ENCODE results near the gene RDH16.
"Not testable (repeated sequence)": the region's sequence is repeated elsewhere in the genome, so short reads cannot be mapped to it uniquely, and the experiment has no call there.

The RDH16 gene

GRCh38 chr12:56954057-56954957 lies 3.1 kb downstream of the RDH16 start:
- Histone ChIP-seq H3K9me3 (ENCODE audit: control insufficient read depth, low read length) (no peaks in the 10 kb centered on the region), H3K36me3 (ENCODE audit: control insufficient read depth, insufficient read depth, low read length) (no peaks in the 10 kb centered on the region), H3K27me3 (replicated peaks; ENCODE audit: control insufficient read depth, insufficient read depth, low read length, poor library complexity, severe bottlenecking) (no peaks in the 10 kb centered on the region), H3K4me1 (ENCODE audit: control insufficient read depth, insufficient read depth, low read length, poor library complexity, severe bottlenecking) (no peaks in the 10 kb centered on the region), H3K27ac (ENCODE audit: insufficient read depth, low read length, poor library complexity, severe bottlenecking) (no peak overlapping the region), H3K4me3 (ENCODE audit: insufficient read depth, low read depth, low read length, poor library complexity, severe bottlenecking) (no peak overlapping the region)
- no peak for DNase-seq

GRCh38 chr12:56953314-56953713 lies 4.1 kb downstream of the RDH16 start:
- H3K27ac ChIP-seq (ENCODE audit: insufficient read depth, low read length, poor library complexity, severe bottlenecking): no peak overlapping the region
- DNase-seq: no peak
- no peak overlapping the region for H3K4me3 ChIP-seq (ENCODE audit: insufficient read depth, low read depth, low read length, poor library complexity, severe bottlenecking)
- no peaks in the 10 kb centered on the region for H3K27me3 ChIP-seq (replicated peaks; ENCODE audit: control insufficient read depth, insufficient read depth, low read length, poor library complexity, severe bottlenecking)
- H3K36me3 ChIP-seq (ENCODE audit: control insufficient read depth, insufficient read depth, low read length): no peaks in the 10 kb centered on the region
- no peaks in the 10 kb centered on the region for H3K9me3 ChIP-seq (ENCODE audit: control insufficient read depth, low read length)
- no peaks in the 10 kb centered on the region for H3K4me1 ChIP-seq (ENCODE audit: control insufficient read depth, insufficient read depth, low read length, poor library complexity, severe bottlenecking)

DNA sequence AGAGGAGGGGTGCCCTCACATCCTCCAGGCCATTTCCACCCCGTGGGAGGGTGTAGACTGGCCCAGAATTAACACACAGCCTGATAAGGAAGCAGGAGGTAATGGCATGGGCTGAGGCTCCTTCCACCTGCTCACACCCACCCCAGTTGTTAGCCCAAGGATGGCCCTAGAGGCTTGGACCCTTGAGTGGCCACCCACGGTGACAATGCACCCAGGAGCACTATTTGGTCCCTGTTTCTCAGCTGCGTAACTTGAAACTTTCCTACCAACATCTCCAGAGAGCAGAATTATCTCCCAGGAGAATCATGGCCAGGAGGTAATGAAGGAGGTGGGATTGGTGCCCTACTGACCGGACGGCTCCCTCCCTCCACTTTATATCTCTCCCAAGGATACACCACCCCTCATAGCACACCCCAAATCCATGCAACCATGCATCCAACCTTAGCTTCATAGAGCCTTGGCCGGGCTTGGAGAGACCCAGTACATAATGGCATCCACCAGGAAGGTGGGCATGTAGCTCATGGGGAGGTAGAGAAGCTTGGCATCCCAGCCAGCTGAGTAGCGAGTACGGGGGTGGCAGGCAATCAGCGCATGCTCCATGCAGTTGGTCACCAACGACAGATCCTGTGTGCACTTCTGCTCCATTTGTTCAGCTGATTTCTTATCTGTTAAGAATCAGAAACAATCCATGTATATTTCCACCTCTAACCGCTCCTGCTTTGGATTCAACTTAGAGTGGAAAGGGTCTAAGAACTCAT lies 5.6 kb downstream of the RDH16 start:
- Histone ChIP-seq H3K27me3 (replicated peaks; ENCODE audit: control insufficient read depth, insufficient read depth, low read length, poor library complexity, severe bottlenecking) (no peaks in the 10 kb centered on the region), H3K4me1 (ENCODE audit: control insufficient read depth, insufficient read depth, low read length, poor library complexity, severe bottlenecking) (no peaks in the 10 kb centered on the region), H3K36me3 (ENCODE audit: control insufficient read depth, insufficient read depth, low read length) (no peaks in the 10 kb centered on the region), H3K4me3 (ENCODE audit: insufficient read depth, low read depth, low read length, poor library complexity, severe bottlenecking) (no peak overlapping the region), H3K27ac (ENCODE audit: insufficient read depth, low read length, poor library complexity, severe bottlenecking) (no peak overlapping the region), H3K9me3 (ENCODE audit: control insufficient read depth, low read length) (no peaks in the 10 kb centered on the region)
- no peak for DNase-seq

DNA sequence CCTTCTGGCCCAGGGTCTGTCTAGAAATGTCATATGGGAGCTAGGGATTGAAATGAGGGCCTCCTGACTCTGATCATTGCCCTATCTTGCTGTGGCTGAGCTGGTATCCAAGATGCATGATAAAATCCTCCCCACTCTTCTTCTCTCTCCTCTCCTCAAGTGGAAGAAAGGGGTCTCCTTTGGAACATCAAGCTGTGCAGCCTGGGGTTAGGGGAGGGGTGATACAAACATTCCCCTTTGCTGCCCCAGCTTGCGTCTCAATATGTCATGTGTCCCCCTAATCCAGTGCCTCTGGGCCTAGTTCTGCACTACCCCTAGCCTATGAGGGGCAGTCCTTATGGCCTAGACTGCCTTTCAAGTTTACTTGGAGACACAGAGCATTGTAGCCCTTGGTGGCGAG lies 8.5 kb downstream of the RDH16 start:
- Histone ChIP-seq H3K36me3 (ENCODE audit: control insufficient read depth, insufficient read depth, low read length) (no peaks in the 10 kb centered on the region), H3K27ac (ENCODE audit: insufficient read depth, low read length, poor library complexity, severe bottlenecking) (no peak overlapping the region), H3K4me1 (ENCODE audit: control insufficient read depth, insufficient read depth, low read length, poor library complexity, severe bottlenecking) (no peaks in the 10 kb centered on the region), H3K4me3 (ENCODE audit: insufficient read depth, low read depth, low read length, poor library complexity, severe bottlenecking) (no peak overlapping the region), H3K9me3 (ENCODE audit: control insufficient read depth, low read length) (no peaks in the 10 kb centered on the region), H3K27me3 (replicated peaks; ENCODE audit: control insufficient read depth, insufficient read depth, low read length, poor library complexity, severe bottlenecking) (no peaks in the 10 kb centered on the region)
- no peak for DNase-seq

- no peaks in the 10 kb centered on the region for H3K4me1 ChIP-seq (ENCODE audit: control insufficient read depth, insufficient read depth, low read length, poor library complexity, severe bottlenecking)
- H3K27ac ChIP-seq (ENCODE audit: insufficient read depth, low read length, poor library complexity, severe bottlenecking): no peak overlapping the region
- H3K36me3 ChIP-seq (ENCODE audit: control insufficient read depth, insufficient read depth, low read length): no peaks in the 10 kb centered on the region
- H3K9me3 ChIP-seq (ENCODE audit: control insufficient read depth, low read length): no peaks in the 10 kb centered on the region
- no peak for DNase-seq
- no peak overlapping the region for H3K4me3 ChIP-seq (ENCODE audit: insufficient read depth, low read depth, low read length, poor library complexity, severe bottlenecking)
- no peaks in the 10 kb centered on the region for H3K27me3 ChIP-seq (replicated peaks; ENCODE audit: control insufficient read depth, insufficient read depth, low read length, poor library complexity, severe bottlenecking)
Measured at GRCh38 chr12:56948457-56948777, 9.0 kb downstream of the RDH16 start.

DNA sequence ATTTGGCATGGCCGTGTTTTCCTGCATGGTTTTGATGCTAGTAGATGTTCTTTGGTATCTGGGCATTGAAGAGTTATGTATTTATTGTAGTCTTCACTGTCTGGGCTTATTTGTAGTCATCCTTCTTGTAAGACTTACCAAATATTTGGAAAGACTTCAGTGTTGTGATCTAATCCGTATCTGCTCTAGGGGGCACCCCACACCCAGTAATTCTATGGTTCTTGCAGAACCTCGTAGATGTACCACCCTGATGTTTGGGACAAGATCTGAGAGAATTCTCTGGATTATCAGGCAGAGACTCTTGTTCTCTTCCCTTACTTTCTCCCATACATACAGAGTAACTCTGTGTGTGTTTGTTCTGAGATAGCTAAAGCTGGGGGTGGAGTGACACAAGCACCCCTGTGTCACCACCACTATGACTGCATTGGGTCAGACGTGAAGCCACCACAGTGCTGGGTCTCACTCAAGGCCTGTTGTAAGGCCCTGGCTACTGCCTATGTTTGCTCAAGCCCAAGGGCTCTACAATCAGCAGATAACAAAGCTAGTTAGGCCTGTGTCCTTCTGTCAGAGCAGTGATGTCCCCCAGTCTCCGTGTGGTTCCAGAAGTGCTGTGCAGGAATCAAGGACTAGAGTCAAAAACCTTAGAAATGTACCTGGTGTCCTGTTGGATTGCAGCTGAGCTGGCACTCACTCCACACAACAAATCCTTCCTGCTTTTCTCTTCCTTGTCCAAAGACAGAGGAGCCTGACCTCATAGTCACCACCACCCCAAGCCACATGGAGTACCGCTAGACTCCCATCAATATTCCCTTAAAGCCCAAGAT lies 9.6 kb downstream of the RDH16 start:
- H3K4me1 ChIP-seq (ENCODE audit: control insufficient read depth, insufficient read depth, low read length, poor library complexity, severe bottlenecking): no peaks in the 10 kb centered on the region
- no peak for DNase-seq

GRCh38 chr12:56943878-56944277 lies 13.5 kb downstream of the RDH16 start:
- Histone ChIP-seq H3K36me3 (ENCODE audit: control insufficient read depth, insufficient read depth, low read length) (no peaks in the 10 kb centered on the region), H3K4me1 (ENCODE audit: control insufficient read depth, insufficient read depth, low read length, poor library complexity, severe bottlenecking) (no peaks in the 10 kb centered on the region), H3K27ac (ENCODE audit: insufficient read depth, low read length, poor library complexity, severe bottlenecking) (no peak overlapping the region), H3K9me3 (ENCODE audit: control insufficient read depth, low read length) (no peaks in the 10 kb centered on the region), H3K27me3 (replicated peaks; ENCODE audit: control insufficient read depth, insufficient read depth, low read length, poor library complexity, severe bottlenecking) (no peaks in the 10 kb centered on the region), H3K4me3 (ENCODE audit: insufficient read depth, low read depth, low read length, poor library complexity, severe bottlenecking) (no peak overlapping the region)
- DNase-seq: no peak

More for the DNA sequence above, 9.6 kb downstream of the RDH16 start:
- Histone ChIP-seq H3K9me3 (ENCODE audit: control insufficient read depth, low read length) (no peaks in the 10 kb centered on the region), H3K4me3 (ENCODE audit: insufficient read depth, low read depth, low read length, poor library complexity, severe bottlenecking) (no peak overlapping the region), H3K36me3 (ENCODE audit: control insufficient read depth, insufficient read depth, low read length) (no peaks in the 10 kb centered on the region), H3K27me3 (replicated peaks; ENCODE audit: control insufficient read depth, insufficient read depth, low read length, poor library complexity, severe bottlenecking) (no peaks in the 10 kb centered on the region), H3K27ac (ENCODE audit: insufficient read depth, low read length, poor library complexity, severe bottlenecking) (no peak overlapping the region)

GRCh38 chr12:56943374-56943773 lies 14.0 kb downstream of the RDH16 start:
- not testable (repeated sequence) for H3K4me1 ChIP-seq (ENCODE audit: control insufficient read depth, insufficient read depth, low read length, poor library complexity, severe bottlenecking); DNase-seq; H3K9me3 ChIP-seq (ENCODE audit: control insufficient read depth, low read length); H3K4me3 ChIP-seq (ENCODE audit: insufficient read depth, low read depth, low read length, poor library complexity, severe bottlenecking); H3K27ac ChIP-seq (ENCODE audit: insufficient read depth, low read length, poor library complexity, severe bottlenecking); H3K27me3 ChIP-seq (replicated peaks; ENCODE audit: control insufficient read depth, insufficient read depth, low read length, poor library complexity, severe bottlenecking); H3K36me3 ChIP-seq (ENCODE audit: control insufficient read depth, insufficient read depth, low read length)

- no peak overlapping the region for H3K4me3 ChIP-seq (ENCODE audit: insufficient read depth, low read depth, low read length, poor library complexity, severe bottlenecking)
- H3K4me1 ChIP-seq (ENCODE audit: control insufficient read depth, insufficient read depth, low read length, poor library complexity, severe bottlenecking): no peaks in the 10 kb centered on the region
- no peak overlapping the region for H3K27ac ChIP-seq (ENCODE audit: insufficient read depth, low read length, poor library complexity, severe bottlenecking)
- no peaks in the 10 kb centered on the region for H3K9me3 ChIP-seq (ENCODE audit: control insufficient read depth, low read length)
- no peaks in the 10 kb centered on the region for H3K27me3 ChIP-seq (replicated peaks; ENCODE audit: control insufficient read depth, insufficient read depth, low read length, poor library complexity, severe bottlenecking)
- no peaks in the 10 kb centered on the region for H3K36me3 ChIP-seq (ENCODE audit: control insufficient read depth, insufficient read depth, low read length)
- no peak for DNase-seq
Measured at GRCh38 chr12:56941299-56942017, 15.9 kb downstream of the RDH16 start.
